MM.1S (cell line): ENCODE measurements around the gene ADAMTS9.

ENCODE experiments used
- DNase-seq: peaks from one replicate; pipeline ENCODE4 v3.0.0-alpha.2; 2015
- H2AFZ ChIP-seq: fragments of 300-600 bp; sonication (generic); 2 replicates; pipeline ENCODE4 v1.6.0; 2016; ENCODE audit warnings: antibody characterized with exemption, low read length
- H3F3A ChIP-seq: fragments of 300-600 bp; sonication (generic); 2 replicates; pipeline ENCODE4 v1.6.1; 2016; ENCODE audit warnings: mild to moderate bottlenecking, antibody characterized with exemption, low read length, moderate library complexity, mixed read lengths; ENCODE audit not compliant: insufficient read depth
- H3K27ac ChIP-seq: fragments of 300-600 bp; sonication (generic); 2 replicates; pipeline ENCODE4 v1.5.1; 2016; ENCODE audit warnings: mild to moderate bottlenecking, low read length
- H3K27me3 ChIP-seq: fragments of 300-600 bp; sonication (generic); replicated peaks from 2 replicates; pipeline ENCODE4 v1.6.0; 2016; ENCODE audit warnings: low read length; ENCODE audit not compliant: insufficient read depth
- H3K36me3 ChIP-seq: fragments of 300-600 bp; sonication (generic); replicated peaks from 2 replicates; pipeline ENCODE4 v1.6.1; 2016; ENCODE audit warnings: mild to moderate bottlenecking, low read length, mixed read lengths; ENCODE audit not compliant: insufficient read depth
- H3K4me1 ChIP-seq: fragments of 300-600 bp; sonication (generic); 2 replicates; pipeline ENCODE4 v1.6.1; 2016; ENCODE audit warnings: low read length, mixed read lengths
- H3K4me2 ChIP-seq: fragments of 300-600 bp; sonication (generic); 2 replicates; pipeline ENCODE4 v1.6.0; 2016; ENCODE audit warnings: low read depth, low read length
- H3K4me3 ChIP-seq: fragments of 300-600 bp; sonication (generic); 2 replicates; pipeline ENCODE4 v1.5.1; 2016; ENCODE audit warnings: low read length, mixed read lengths
- H3K79me2 ChIP-seq: fragments of 300-600 bp; sonication (generic); 2 replicates; pipeline ENCODE4 v1.6.1; 2016; ENCODE audit warnings: mixed run types, low read length, mixed read lengths
- H3K9ac ChIP-seq: fragments of 300-600 bp; sonication (generic); 2 replicates; pipeline ENCODE4 v1.6.1; 2016; ENCODE audit warnings: low read length, mixed read lengths
- H3K9me2 ChIP-seq: fragments of 300-600 bp; sonication (generic); replicated peaks from 2 replicates; pipeline ENCODE4 v1.6.1; 2016; ENCODE audit warnings: mild to moderate bottlenecking, low read length, mixed read lengths; ENCODE audit not compliant: insufficient read depth
- H3K9me3 ChIP-seq: fragments of 300-600 bp; sonication (generic); replicated peaks from 2 replicates; pipeline ENCODE4 v1.6.1; 2016; ENCODE audit warnings: mild to moderate bottlenecking, low read length, mixed read lengths; ENCODE audit not compliant: insufficient read depth
- H4K20me1 ChIP-seq: fragments of 300-600 bp; sonication (generic); 2 replicates; pipeline ENCODE4 v1.6.1; 2016; ENCODE audit warnings: mild to moderate bottlenecking, low read length, moderate library complexity, mixed read lengths; ENCODE audit not compliant: insufficient read depth
- EZH2 ChIP-seq: fragments of 300-600 bp; sonication (generic); optimal IDR thresholded peaks from 2 replicates; pipeline ENCODE3; 2017; ENCODE audit warnings: low read depth, mild to moderate bottlenecking, antibody characterized with exemption, low read length, mixed read lengths
- EZH2phosphoT487 ChIP-seq: fragments of 300-600 bp; sonication (generic); IDR thresholded peaks from 2 replicates; pipeline ENCODE4 v1.6.1; 2018; ENCODE audit warnings: antibody characterized with exemption, low read length
- TF ChIP-seq, protein P1 (sequence below): fragments of 300-600 bp; sonication (generic); IDR thresholded peaks from 2 replicates; pipeline ENCODE4 v1.5.1; 2016; ENCODE audit warnings: antibody characterized with exemption, low read length, mixed read lengths

The ADAMTS9 gene

GRCh38 chr3:64566859-64567258, 120.9 kb downstream of the ADAMTS9 start:
- no peak for DNase-seq
- H3K27me3 ChIP-seq: no peaks in the 10 kb centered on the region
- H3K4me2 ChIP-seq: no peak overlapping the region
- no peak overlapping the region for H3K9ac ChIP-seq
- H3K4me1 ChIP-seq: no peaks in the 10 kb centered on the region
- H3K4me3 ChIP-seq: no peak overlapping the region
- H4K20me1 ChIP-seq: no peaks in the 10 kb centered on the region
- no peak overlapping the region for H2AFZ ChIP-seq
- no peaks in the 10 kb centered on the region for H3K79me2 ChIP-seq
- no peaks in the 10 kb centered on the region for H3F3A ChIP-seq
- TF ChIP-seq EZH2 (no peak), EZH2phosphoT487 (no peak)
- TF ChIP-seq, protein P1, sequence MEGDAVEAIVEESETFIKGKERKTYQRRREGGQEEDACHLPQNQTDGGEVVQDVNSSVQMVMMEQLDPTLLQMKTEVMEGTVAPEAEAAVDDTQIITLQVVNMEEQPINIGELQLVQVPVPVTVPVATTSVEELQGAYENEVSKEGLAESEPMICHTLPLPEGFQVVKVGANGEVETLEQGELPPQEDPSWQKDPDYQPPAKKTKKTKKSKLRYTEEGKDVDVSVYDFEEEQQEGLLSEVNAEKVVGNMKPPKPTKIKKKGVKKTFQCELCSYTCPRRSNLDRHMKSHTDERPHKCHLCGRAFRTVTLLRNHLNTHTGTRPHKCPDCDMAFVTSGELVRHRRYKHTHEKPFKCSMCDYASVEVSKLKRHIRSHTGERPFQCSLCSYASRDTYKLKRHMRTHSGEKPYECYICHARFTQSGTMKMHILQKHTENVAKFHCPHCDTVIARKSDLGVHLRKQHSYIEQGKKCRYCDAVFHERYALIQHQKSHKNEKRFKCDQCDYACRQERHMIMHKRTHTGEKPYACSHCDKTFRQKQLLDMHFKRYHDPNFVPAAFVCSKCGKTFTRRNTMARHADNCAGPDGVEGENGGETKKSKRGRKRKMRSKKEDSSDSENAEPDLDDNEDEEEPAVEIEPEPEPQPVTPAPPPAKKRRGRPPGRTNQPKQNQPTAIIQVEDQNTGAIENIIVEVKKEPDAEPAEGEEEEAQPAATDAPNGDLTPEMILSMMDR: no peak
- H3K27ac ChIP-seq: no peak overlapping the region
- H3K9me3 ChIP-seq: no peaks in the 10 kb centered on the region
- H3K9me2 ChIP-seq: no peaks in the 10 kb centered on the region
- H3K36me3 ChIP-seq: no peaks in the 10 kb centered on the region

GRCh38 chr3:64563751-64564150, 124.0 kb downstream of the ADAMTS9 start:
- no peak overlapping the region for H3K9ac ChIP-seq
- no peaks in the 10 kb centered on the region for H3K27me3 ChIP-seq
- no peaks in the 10 kb centered on the region for H3K36me3 ChIP-seq
- H3K4me2 ChIP-seq: no peak overlapping the region
- no peak overlapping the region for H2AFZ ChIP-seq
- DNase-seq: no peak
- H3K9me3 ChIP-seq: no peaks in the 10 kb centered on the region
- no peaks in the 10 kb centered on the region for H3K4me1 ChIP-seq
- H3K4me3 ChIP-seq: no peak overlapping the region
- no peak for TF ChIP-seq EZH2phosphoT487
- TF ChIP-seq, protein P1: no peak
- no peak for TF ChIP-seq EZH2
- no peaks in the 10 kb centered on the region for H3K79me2 ChIP-seq
- H3K27ac ChIP-seq: no peak overlapping the region
- H4K20me1 ChIP-seq: no peaks in the 10 kb centered on the region
- H3F3A ChIP-seq: no peaks in the 10 kb centered on the region
- H3K9me2 ChIP-seq: no peaks in the 10 kb centered on the region

DNA sequence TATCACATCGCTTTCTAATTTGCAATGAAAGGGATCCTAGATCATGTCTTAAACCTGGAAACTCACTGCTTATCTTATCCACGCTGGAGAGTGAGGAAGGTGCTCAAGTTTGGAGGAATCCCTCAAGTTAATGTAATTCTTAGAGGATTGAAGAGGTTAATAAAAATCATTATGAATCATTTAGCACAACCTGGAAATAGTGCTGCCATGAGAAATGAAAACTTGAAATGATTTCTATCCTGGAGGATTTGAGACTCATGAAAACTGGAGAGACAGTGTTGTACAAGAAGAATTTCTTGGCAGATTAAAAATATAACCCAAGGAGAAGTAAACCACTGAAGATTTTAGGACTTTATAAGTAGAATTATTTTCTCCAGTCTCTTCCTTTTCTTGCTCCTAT, 125.9 kb downstream of the ADAMTS9 start:
- no peaks in the 10 kb centered on the region for H3K9me2 ChIP-seq
- H3K79me2 ChIP-seq: no peaks in the 10 kb centered on the region
- H3K4me1 ChIP-seq: no peaks in the 10 kb centered on the region
- H3K27me3 ChIP-seq: no peaks in the 10 kb centered on the region
- H3F3A ChIP-seq: no peaks in the 10 kb centered on the region
- H3K4me2 ChIP-seq: no peak overlapping the region
- H3K9ac ChIP-seq: no peak overlapping the region
- DNase-seq: no peak
- H4K20me1 ChIP-seq: no peaks in the 10 kb centered on the region
- H3K4me3 ChIP-seq: no peak overlapping the region
- no peak overlapping the region for H3K27ac ChIP-seq
- no peaks in the 10 kb centered on the region for H3K9me3 ChIP-seq
- TF ChIP-seq EZH2phosphoT487: no peak
- no peaks in the 10 kb centered on the region for H3K36me3 ChIP-seq
- no peak overlapping the region for H2AFZ ChIP-seq

- Histone ChIP-seq H3K27ac (no peak overlapping the region), H3K9me3 (no peaks in the 10 kb centered on the region), H3K27me3 (no peaks in the 10 kb centered on the region), H3K4me2 (no peak overlapping the region), H3K9me2 (no peaks in the 10 kb centered on the region), H3K4me1 (no peaks in the 10 kb centered on the region), H3F3A (no peaks in the 10 kb centered on the region), H3K79me2 (no peaks in the 10 kb centered on the region), H2AFZ (no peak overlapping the region), H3K9ac (no peak overlapping the region), H3K36me3 (no peaks in the 10 kb centered on the region), H4K20me1 (no peaks in the 10 kb centered on the region), H3K4me3 (no peak overlapping the region)
- no peak for TF ChIP-seq EZH2
- TF ChIP-seq EZH2phosphoT487: no peak
- TF ChIP-seq, protein P1: no peak
- no peak for DNase-seq
Measured at GRCh38 chr3:64561325-64561843, 126.4 kb downstream of the ADAMTS9 start.
